Measurements from ENCODE around the gene ASXL1.
A peak's percentile ranks its signal among the peaks of the same experiment; 100 is the strongest.

The ASXL1 gene

GRCh38 chr20:32470940-32471339, 112.8 kb downstream of the ASXL1 start:
- no peaks in the 10 kb centered on the region for H3K9me3 Mint-ChIP-seq
- H3K4me1 Mint-ChIP-seq, result peaks cover 9% of the 10 kb centered on the region
- no peaks in the 10 kb centered on the region for H3K27me3 Mint-ChIP-seq
- ATAC-seq, result no peak
- H3K27ac Mint-ChIP-seq, result no peak overlapping the region
- no peak overlapping the region for H3K4me3 Mint-ChIP-seq
- H3K36me3 Mint-ChIP-seq (ENCODE audit: low read depth), result no peaks in the 10 kb centered on the region
- DNase-seq, result no peak

- Mint-ChIP-seq H3K36me3 (ENCODE audit: low read depth) (no peaks in the 10 kb centered on the region), H3K4me1 (peaks cover 24% of the 10 kb centered on the region), H3K27me3 (no peaks in the 10 kb centered on the region), H3K9me3 (no peaks in the 10 kb centered on the region), H3K27ac (no peak overlapping the region), H3K4me3 (no peak overlapping the region)
- ATAC-seq (no peak), DNase-seq (no peak)
Measured at GRCh38 chr20:32472581-32473207, 114.6 kb downstream of the ASXL1 start.

GRCh38 chr20:32473231-32474008, 115.3 kb downstream of the ASXL1 start:
- DNase-seq (no peak), ATAC-seq (no peak)
- H3K4me1 Mint-ChIP-seq, result peaks cover 32% of the 10 kb centered on the region
- no peaks in the 10 kb centered on the region for H3K9me3 Mint-ChIP-seq
- H3K27ac Mint-ChIP-seq, result no peak overlapping the region
- no peaks in the 10 kb centered on the region for H3K27me3 Mint-ChIP-seq
- no peak overlapping the region for H3K4me3 Mint-ChIP-seq
- no peaks in the 10 kb centered on the region for H3K36me3 Mint-ChIP-seq (ENCODE audit: low read depth)

GRCh38 chr20:32474009-32474716, 116.0 kb downstream of the ASXL1 start:
- DNase-seq (no peak), ATAC-seq (no peak)
- H3K36me3 Mint-ChIP-seq (ENCODE audit: low read depth), result no peaks in the 10 kb centered on the region
- H3K4me1 Mint-ChIP-seq, result peaks cover 33% of the 10 kb centered on the region
- no peaks in the 10 kb centered on the region for H3K27me3 Mint-ChIP-seq
- no peak overlapping the region for H3K27ac Mint-ChIP-seq
- no peaks in the 10 kb centered on the region for H3K9me3 Mint-ChIP-seq
- H3K4me3 Mint-ChIP-seq, result no peak overlapping the region

GRCh38 chr20:32474717-32474966, 116.5 kb downstream of the ASXL1 start:
- DNase-seq (no peak), ATAC-seq (no peak)
- Mint-ChIP-seq H3K9me3 (no peaks in the 10 kb centered on the region), H3K4me1 (peaks cover 33% of the 10 kb centered on the region), H3K27me3 (no peaks in the 10 kb centered on the region), H3K27ac (no peak overlapping the region), H3K36me3 (ENCODE audit: low read depth) (no peaks in the 10 kb centered on the region), H3K4me3 (no peak overlapping the region)

GRCh38 chr20:32474967-32475811, 117.1 kb downstream of the ASXL1 start:
- H3K9me3 Mint-ChIP-seq, result no peaks in the 10 kb centered on the region
- H3K4me1 Mint-ChIP-seq, result peaks cover 35% of the 10 kb centered on the region
- ATAC-seq, result peak; percentile 22

GRCh38 chr20:32476684-32477593, 118.8 kb downstream of the ASXL1 start:
- no peaks in the 10 kb centered on the region for H3K9me3 Mint-ChIP-seq
- peaks cover 38% of the 10 kb centered on the region for H3K4me1 Mint-ChIP-seq
- ATAC-seq (no peak), DNase-seq (no peak)
- no peaks in the 10 kb centered on the region for H3K27me3 Mint-ChIP-seq
- H3K4me3 Mint-ChIP-seq, result no peak overlapping the region
- H3K36me3 Mint-ChIP-seq (ENCODE audit: low read depth), result no peaks in the 10 kb centered on the region
- peak overlapping the region; percentile 67 for H3K27ac Mint-ChIP-seq

More at GRCh38 chr20:32474967-32475811, 117.1 kb downstream of the ASXL1 start:
- Mint-ChIP-seq H3K36me3 (ENCODE audit: low read depth) (no peaks in the 10 kb centered on the region), H3K27me3 (no peaks in the 10 kb centered on the region), H3K4me3 (no peak overlapping the region), H3K27ac (peak overlapping the region; percentile 67)
- DNase-seq, result peak; percentile 18

GRCh38 chr20:32477594-32478512, 119.7 kb downstream of the ASXL1 start:
- Mint-ChIP-seq H3K4me1 (peaks cover 40% of the 10 kb centered on the region), H3K36me3 (ENCODE audit: low read depth) (no peaks in the 10 kb centered on the region), H3K27me3 (no peaks in the 10 kb centered on the region), H3K4me3 (no peak overlapping the region), H3K9me3 (no peaks in the 10 kb centered on the region), H3K27ac (no peak overlapping the region)
- no peak for ATAC-seq
- no peak for DNase-seq

- Mint-ChIP-seq H3K27me3 (no peaks in the 10 kb centered on the region), H3K4me1 (peaks cover 40% of the 10 kb centered on the region), H3K9me3 (no peaks in the 10 kb centered on the region), H3K36me3 (ENCODE audit: low read depth) (no peaks in the 10 kb centered on the region), H3K4me3 (no peak overlapping the region), H3K27ac (no peak overlapping the region)
- no peak for ATAC-seq
- DNase-seq, result no peak
Measured at GRCh38 chr20:32478576-32478975, 120.4 kb downstream of the ASXL1 start.

- peaks cover 40% of the 10 kb centered on the region for H3K4me1 Mint-ChIP-seq
- ATAC-seq (no peak), DNase-seq (no peak)
- H3K36me3 Mint-ChIP-seq (ENCODE audit: low read depth), result no peaks in the 10 kb centered on the region
- no peaks in the 10 kb centered on the region for H3K27me3 Mint-ChIP-seq
- H3K9me3 Mint-ChIP-seq, result no peaks in the 10 kb centered on the region
- no peak overlapping the region for H3K4me3 Mint-ChIP-seq
- H3K27ac Mint-ChIP-seq, result no peak overlapping the region
Measured at GRCh38 chr20:32479012-32479411, 120.9 kb downstream of the ASXL1 start.

GRCh38 chr20:32479697-32480171, 121.6 kb downstream of the ASXL1 start:
- ATAC-seq (no peak), DNase-seq (no peak)
- peaks cover 41% of the 10 kb centered on the region for H3K4me1 Mint-ChIP-seq
- H3K4me3 Mint-ChIP-seq, result no peak overlapping the region
- no peaks in the 10 kb centered on the region for H3K36me3 Mint-ChIP-seq (ENCODE audit: low read depth)
- peak overlapping the region; percentile 18 for H3K27ac Mint-ChIP-seq
- H3K9me3 Mint-ChIP-seq, result no peaks in the 10 kb centered on the region
- H3K27me3 Mint-ChIP-seq, result no peaks in the 10 kb centered on the region

GRCh38 chr20:32480371-32481241, 122.5 kb downstream of the ASXL1 start:
- Mint-ChIP-seq H3K36me3 (ENCODE audit: low read depth) (no peaks in the 10 kb centered on the region), H3K4me3 (no peak overlapping the region), H3K27ac (peak overlapping the region; percentile 12), H3K4me1 (peaks cover 48% of the 10 kb centered on the region), H3K9me3 (no peaks in the 10 kb centered on the region), H3K27me3 (no peaks in the 10 kb centered on the region)
- DNase-seq, result no peak
- ATAC-seq, result no peak

All from activated naive CD8-positive, alpha-beta T cell treated with anti-CD3 and anti-CD28 coated beads, Interleukin-2, amount 50 U/mL, for 24 hours (primary cell).